NCI-H2227 (cell line): ENCODE results near the gene SEMA3B.

Source experiments
- DNase-seq: peaks from one replicate; lab custom pipeline; 2025; ENCODE audit not compliant: unreplicated experiment; lab: John Stamatoyannopoulos, UW

The SEMA3B gene

DNA sequence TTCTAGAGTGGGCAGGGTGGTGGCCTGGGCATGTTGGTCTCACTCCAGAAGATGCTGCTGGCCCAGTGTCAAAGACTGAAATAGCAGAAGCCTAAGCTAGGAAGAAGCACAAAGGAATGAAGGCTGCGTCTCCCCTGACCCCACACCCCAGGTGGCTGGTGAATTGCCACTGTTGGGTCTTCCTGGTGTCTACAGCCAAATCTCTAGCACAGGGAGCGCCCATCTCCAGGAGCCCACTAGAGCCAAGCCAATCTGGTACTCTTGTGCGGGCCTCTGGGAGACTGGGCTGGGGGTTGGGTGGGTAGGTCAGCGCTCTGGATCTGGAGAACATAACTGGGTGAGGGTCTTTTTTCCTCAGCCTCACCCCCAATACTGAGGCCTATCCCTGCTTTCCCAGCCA lies 58.2 kb downstream of the SEMA3B start:
- no peak for DNase-seq
